ENCODE measurements around the gene SH3YL1.

SH3YL1 gene

DNA sequence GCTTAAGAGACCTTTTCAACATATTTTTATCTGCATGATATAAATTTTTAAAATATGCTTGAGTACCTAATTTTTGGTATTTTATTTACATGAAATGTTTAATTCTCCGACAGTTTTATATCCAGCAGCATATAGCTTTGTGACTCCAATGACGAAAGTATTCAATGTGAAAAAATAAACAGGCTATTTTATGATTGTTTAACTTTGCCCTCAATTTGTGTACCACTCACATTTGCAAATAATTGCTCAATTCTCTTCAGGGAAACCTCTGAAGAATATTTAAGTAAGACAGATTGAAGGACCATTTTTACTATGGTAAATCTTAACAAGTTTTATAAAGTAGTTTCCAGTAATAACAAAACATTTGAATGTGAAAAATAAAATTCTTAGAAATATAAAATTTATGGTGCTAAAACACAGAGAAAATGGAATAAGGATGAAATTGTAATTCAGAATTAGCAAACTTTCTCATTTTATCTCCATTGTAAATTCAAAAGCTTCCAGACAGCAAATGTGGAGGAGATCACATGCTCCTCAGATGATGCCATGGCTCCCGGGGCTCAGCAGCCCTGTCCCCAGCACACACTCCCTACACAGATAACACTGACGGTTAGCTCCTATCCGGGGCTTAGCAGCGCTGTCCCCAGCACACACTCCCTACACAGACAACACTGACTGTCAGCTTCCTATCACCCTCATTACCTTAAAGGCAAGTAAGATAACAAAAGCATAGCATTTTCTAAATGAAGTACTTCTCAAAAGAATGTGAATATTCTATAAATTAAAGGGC is 39.7 kb downstream of the SH3YL1 start:
- no peak for DNase-seq (ENCODE audit: low read depth in 2 of 3, low spot score in 2 of 3)

DNA sequence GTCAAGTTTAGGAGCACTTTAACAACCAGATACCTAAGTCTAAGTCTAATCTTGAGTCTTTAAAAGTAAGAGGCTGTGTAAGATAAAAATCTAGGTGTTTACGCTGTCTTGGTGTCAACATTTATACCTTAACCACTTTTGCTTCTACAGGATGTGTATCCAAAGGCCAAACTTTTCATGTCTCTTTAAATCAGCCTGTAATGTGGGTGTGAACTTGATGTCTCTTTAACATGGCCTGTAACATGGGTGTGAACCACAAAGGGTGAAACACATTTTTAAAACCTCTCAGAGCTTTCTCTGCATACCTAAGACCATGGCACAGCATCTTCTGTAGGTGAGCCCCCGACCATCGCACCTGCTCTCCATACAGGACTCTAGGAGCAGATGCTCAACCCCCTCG is 40.4 kb downstream of the SH3YL1 start:
- no peak for DNase-seq (ENCODE audit: low read depth in 2 of 3, low spot score in 2 of 3)

DNA sequence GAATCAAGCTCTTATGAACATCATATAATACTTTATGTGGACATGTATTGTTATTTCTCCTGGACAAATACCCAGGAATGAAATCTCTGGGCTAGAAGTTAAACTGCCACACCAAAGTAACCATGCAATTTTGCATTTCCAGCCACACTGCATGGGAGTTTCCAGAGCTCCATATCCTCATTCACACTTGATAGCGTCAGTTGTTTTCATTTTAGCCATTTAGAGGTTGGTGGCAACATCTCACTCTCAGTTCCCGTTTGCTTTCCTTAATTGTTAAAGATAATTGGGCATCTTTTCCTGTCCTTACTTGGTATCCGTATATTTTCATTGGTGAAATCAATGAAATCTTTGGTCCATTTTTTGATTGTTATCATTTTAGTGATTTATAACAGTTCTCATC is 47.8 kb downstream of the SH3YL1 start:
- no peak for DNase-seq (ENCODE audit: low read depth in 2 of 3, low spot score in 2 of 3)

DNA sequence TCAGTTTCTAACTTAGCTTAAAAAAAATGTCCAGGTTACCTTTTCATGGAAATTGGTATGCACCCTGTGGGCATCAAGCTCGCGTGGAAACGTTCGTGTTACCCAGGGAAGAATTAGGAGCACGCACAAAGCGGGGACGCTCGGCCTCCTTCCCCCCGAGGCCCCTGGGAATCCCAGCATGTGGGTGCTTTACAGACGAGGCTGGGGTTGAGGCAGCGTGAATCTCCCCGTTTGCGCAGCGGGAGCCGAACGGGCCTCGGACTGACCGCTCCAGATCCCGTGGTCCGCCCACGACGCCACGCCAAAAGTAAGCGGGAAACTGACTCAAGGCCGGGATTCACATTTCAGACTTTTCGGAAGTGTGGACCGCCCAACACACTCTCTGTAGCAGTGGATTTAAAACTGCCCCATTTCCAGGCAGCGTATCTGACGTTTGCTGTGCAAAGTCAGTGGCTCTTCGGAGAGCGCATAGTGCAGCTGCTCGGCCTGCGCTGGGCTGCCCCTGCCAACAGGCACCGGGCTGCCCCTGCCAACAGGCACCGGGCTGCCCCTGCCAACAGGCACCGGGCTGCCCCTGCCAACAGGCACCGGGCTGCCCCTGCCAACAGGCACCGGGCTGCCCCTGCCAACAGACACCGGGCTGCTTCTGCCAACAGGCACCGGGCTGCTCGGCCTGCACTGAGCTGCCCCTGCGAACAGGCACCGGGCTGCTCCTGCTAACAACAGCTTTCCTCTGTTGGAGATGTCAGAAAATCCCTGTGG is 49.7 kb downstream of the SH3YL1 start:
- no peak for DNase-seq (ENCODE audit: low read depth in 2 of 3, low spot score in 2 of 3)

DNA sequence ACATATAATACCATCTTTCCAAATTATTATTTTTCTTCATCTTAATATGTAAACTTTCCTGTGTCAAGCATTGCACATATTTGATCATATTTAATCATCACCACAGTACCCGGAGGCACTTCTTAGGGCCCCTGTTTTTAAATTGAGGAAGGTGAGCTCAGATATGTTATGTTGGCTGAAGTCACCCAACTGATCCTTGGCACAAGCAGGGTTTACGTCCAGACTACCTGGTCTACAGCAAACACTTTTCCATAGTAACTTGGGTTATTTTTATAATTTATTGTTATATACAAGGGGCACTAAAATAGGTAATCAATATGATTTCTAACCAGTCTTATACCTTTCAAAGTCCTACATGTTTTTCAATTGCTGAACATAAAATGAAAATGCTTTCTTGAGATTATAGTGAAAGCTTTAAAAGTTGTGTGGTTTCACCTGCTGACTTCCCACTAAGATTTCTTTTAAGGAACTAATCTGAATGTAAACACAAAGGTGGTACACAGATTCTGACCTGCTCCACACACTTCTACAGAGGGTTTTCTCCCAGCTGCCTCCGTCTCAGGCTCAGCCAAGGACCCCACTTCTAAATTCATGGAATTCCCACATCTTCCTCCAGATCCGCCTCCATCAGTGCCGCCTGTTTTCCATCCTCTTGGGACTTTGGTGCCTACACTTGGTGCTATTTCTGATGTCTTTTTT is 52.2 kb downstream of the SH3YL1 start:
- no peak for DNase-seq (ENCODE audit: low read depth in 2 of 3, low spot score in 2 of 3)

DNA sequence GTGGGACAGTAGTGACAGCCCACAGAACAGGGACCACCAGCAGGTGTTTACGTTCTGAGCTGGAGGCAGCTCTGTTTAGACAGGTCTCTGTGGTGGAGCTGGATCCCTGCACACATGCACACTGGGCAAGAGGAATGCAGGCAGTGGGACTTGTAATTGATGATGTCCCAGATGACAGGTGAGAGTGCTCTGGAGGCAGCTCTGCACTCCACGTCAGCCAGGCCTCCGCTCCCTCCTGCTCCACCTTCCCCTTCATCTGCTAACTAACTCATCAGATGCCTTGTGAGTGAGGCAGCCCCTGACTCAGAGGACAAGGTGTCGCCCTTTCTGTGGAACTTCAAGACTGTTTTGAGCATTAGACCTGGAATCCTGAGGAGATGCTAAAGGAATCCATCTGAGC is 53.2 kb downstream of the SH3YL1 start:
- no peak for DNase-seq (ENCODE audit: low read depth in 2 of 3, low spot score in 2 of 3)

DNA sequence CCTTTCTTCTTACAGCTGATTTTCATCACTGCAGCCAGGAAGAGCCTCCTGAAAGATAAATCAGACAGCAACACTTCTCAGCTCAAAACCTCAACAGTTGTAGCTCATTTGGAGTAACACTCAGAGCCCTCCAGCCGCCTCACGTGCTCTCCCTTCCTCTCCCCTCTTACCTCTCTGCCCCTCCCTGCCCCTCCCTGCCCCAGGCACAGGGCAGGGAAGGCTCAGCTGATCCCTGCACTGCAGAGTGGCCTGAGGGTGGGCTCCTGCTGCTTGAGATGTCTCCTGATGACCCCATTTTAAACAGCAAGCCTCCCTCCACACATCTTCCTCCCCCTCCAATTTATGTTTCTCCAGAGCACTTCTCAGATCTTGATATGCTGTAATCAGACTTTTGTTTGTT is 54.4 kb downstream of the SH3YL1 start:
- no peak for DNase-seq (ENCODE audit: low read depth in 2 of 3, low spot score in 2 of 3)

DNA sequence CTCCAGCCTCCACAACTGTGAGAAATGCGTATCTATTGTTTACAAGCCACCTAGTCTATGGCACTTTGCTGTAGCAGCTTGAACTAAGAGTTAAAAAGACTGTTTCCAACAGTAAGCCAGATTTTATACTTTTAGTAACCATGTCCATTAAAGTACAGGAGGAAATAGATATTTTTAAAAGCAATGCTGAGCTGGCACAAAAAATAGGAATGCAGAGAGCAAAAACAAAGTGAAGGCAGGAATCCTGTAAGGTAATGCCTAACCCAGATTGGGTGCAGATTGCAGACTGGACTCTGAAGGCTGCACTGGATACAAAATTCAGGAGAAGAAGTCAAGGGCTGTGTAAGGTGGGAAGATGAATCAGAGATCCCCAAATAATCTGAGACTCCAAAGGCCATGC is 55.5 kb downstream of the SH3YL1 start:
- DNase-seq (ENCODE audit: low read depth in 2 of 3, low spot score in 2 of 3): no peak

DNA sequence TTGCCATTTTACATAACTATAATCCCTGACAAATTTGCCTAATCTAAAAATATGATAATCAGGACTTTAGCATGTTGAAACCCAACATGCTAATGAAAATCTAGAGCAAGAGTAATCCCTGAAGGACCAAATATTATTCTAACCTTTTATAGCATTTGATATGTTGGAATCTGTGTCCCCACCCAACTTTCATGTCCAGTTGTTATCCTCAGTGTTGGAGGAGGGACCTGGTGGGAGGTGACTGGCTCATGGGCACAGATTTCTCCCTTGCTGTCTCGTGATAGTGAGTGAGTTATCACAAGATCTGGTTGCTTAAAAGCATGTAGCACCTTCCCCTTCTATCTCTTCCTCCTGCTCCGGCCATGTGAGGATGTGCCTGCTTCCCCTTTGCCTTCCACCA is 59.8 kb downstream of the SH3YL1 start:
- DNase-seq (ENCODE audit: low read depth in 2 of 3, low spot score in 2 of 3): no peak

DNA sequence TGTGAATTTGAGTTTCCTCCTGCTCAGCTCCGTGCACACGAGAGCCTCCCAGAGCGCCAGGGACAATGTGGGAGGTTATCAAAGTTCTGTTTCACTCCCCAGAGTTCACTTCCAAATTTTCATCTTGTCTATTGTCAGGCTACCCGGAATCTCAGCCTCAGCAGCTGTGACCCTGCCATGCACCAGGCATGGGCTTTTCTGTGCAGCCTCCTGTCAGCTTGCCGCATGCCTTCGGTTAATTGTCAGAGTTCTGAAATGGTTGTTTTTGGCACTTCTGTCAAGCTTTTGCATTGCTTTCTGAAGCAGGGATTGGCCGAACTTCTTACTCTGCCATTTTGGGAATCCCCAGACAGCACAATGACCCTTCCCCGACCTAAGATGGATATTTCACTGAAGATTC is 60.4 kb downstream of the SH3YL1 start:
- DNase-seq (ENCODE audit: low read depth in 2 of 3, low spot score in 2 of 3): no peak

DNA sequence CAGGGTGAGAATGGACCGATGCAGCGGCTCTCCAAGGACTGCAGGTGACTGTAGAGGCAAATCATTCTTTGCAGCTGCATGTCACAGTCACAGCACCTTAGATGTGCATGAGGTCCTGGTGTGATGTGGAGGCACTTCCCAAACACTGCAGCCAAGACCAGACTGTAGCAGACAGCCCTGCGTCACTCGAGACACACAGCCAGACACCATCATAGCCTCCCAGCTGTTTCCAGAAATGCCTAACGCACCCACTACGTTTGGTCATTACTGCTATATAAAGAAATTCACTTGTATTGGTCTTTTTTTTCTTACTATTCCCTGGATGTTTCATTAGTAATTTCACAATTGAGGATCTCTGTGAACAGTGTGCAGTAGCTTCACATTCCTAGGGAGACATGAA is 60.9 kb downstream of the SH3YL1 start:
- DNase-seq (ENCODE audit: low read depth in 2 of 3, low spot score in 2 of 3): no peak

DNA sequence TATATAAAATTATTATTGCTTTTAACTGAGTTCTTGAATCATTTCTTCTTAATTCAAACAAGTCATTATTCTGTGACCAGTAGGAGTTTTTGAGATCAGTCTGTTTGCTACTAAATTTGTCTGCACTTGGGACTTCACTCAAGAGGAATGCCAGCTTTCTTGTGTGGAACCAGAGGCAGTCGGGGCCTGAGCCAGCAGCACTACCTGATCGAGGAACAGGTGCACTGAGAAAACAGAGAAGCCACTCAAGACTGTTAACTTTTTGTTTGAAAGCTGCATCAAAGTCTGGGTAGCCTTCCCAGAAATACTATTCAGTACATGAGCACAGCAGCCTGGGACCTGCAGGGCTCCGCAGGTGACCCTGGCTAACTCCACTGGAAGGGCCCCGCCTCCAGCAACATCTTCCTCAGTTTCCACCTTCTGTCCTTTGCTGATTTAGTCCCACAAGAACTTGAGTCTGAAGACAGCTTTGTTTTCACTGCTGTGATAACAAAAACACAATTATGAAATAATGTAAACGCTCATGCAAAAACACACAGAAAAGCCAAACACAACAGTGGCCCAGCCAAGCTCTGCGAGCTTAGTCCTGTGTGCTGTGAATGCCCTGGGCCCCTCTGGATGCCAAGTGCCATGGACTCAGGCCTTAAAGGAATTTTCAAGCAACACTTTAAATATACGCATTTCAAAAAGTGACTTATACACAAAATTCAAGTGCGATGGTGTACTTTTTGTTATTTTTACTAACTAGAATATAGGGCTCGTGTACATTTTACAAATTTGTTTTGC is 62.0 kb downstream of the SH3YL1 start:
- DNase-seq (ENCODE audit: low read depth in 2 of 3, low spot score in 2 of 3): no peak

DNA sequence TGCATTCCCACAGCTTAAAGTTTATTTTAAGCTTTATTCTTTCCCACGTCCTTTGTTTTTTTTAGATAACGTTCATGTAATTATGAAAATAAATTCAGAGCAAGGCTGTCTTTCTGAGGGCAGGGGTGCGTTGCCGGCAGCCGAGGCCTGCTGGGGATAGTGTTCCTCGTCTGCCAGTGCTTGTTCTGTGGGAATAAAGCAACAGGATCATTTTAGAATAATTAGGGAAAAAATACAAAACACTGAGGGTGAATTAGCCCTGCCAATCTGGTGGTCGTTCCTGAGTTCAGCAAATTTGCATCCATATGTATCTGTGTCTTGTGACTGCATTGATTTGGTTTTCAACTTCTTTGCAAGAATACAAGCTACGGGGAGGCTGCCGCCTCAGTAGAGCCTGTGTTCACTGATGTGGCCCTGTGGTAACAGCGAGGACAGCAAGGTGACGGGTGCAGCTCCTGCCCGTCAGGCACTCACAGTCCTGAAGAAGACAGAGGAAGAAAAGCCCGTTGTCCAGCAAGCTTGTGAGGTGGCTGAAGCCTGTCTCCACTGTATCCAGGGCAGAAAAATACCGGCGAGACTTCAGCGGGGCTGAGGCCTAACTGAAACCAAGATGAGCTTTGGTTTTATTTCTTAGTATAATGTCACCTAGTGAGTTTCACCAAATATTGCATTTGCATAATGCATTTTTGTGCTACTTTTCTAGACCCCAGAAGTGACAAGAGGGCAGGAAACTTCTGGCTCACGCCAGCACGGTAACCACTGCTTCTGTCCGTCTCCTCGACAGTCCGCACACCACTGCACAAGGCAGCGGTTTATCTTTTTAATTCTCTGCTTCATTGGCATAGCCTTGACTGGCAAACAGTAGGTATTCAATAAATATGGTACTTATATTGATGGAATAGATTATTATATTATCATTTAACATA is 64.5 kb downstream of the SH3YL1 start:
- no peak for DNase-seq (ENCODE audit: low read depth in 2 of 3, low spot score in 2 of 3)

DNA sequence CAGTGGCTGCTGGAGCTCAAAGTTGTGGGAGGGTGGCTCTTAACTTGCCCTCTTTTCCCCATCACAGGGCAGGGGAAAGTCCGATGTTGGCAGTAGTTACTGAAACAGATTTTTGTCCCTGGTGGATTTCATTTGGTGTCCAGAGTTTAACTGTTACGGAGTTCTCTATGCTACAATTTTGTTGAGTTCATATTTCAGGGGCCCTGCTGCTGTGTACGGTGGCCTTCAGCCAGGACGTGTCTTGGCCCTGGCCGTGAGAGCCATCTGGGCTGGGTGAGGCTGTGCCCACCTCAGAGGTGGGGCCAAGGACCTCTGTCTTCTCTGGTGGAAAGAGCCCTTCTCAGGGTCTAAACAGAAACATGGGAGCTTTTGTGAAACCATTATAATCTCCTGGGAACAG is 67.4 kb downstream of the SH3YL1 start:
- no peak for DNase-seq (ENCODE audit: low read depth in 2 of 3, low spot score in 2 of 3)

DNA sequence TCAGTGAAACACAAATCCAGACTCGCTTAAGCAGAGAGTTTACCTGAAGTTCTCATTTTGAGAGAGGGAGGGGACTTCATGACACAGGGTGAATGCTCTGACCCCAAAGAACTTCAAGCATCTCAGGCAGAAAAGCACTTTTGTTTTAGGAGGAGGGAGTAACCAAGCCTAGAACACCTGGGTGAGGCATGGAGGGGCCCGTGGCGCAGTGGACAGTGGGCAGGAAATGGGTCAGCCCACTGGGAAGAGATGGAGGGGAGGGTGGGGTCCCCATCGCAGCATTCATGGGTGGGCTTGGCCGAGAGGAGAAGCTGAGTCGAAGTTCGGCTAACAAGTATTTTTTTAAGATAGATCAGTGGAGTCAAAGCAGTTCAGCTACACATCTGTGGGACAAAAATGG is 67.9 kb downstream of the SH3YL1 start:
- no peak for DNase-seq (ENCODE audit: low read depth in 2 of 3, low spot score in 2 of 3)

DNA sequence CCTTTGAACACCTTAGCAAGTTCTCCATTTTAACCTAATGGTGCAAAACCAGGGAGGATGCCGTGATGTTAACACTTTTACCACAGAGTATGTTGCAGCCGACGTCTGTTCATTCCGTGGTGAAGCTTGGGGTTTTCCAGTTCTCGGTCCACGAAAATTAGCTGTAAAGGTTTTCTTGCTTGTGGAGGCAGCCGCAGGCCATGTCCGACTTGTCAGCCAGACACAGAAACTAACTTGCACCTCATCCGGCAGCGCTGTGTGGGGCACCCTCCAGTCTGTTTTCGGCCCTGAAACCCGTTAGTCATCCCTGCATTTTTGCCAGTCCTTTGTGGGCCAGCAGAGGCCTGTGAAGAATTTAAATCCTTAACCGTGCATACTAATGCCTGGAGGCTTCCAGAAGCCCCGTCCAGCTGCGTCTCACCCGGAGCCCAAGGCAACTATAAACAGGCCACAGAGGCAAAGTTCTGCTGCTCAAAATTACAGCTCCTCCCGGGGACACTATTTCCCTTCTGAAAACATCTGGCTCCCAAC is 70.6 kb downstream of the SH3YL1 start:
- peak in 1 of 3 experiments; percentile 38 for DNase-seq (ENCODE audit: low read depth in 2 of 3, low spot score in 2 of 3)

DNA sequence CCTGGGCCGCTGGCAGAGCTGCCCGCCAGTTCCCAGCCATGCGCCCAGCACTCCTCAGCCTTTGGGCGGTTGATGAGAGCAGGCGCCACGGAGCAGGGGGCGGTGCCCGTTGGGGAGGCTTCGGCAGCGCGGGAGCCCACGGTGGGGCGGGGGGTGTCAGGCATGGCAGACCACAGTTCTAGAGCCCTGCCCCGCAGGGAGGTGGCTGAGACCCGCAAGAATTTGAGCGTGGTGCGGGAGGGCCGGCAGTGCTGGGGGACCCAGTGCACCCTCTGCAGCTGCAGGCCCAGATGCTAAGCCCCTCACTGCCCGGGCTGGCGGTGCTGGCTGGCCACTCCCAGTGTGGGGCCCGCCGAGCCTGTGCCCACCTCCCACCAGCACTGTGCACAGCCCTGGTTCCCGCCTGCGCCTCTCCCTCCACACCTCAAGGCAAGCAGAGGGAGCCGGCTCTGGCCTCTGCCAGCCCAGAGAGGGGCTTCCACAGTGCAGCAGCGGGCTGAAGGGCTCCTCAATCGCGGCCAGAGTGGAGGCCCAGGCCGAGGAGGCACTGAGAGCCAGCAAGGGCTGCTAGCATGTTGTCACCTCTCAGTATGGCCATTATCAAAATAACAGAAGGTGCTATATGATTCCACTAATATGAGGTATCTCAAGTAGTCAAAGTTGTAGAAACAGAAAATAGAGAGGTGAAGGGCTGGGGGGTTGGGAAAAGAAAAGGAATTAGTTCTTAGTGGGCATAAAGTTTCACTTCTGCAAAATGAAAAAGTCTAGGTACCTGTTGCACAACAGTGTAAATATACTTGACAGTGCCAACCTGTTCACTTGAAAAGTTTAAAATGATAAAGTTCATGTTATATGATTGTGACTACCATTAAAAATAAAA is 72.3 kb downstream of the SH3YL1 start:
- no peak for DNase-seq (ENCODE audit: low read depth in 2 of 3, low spot score in 2 of 3)

DNA sequence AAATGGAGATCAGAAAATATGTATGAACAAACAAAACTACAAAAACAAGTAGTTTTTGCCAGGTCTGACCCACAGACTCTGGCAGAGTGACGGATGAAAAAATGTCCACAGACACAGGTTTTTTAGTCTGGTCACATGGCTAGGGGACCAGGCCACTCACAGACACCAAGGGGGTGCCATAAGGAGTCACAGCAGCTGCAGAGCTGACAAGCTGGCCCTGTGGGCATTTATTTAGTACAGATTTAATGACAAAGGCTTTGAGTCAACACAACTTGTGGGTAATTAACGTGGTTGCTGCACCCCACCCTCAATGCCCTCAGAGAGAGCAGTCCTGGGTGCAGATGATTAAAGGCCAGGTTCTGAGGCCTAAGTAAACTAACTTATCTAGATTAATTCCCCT is 76.0 kb downstream of the SH3YL1 start:
- DNase-seq (ENCODE audit: low read depth in 2 of 3, low spot score in 2 of 3): no peak

DNA sequence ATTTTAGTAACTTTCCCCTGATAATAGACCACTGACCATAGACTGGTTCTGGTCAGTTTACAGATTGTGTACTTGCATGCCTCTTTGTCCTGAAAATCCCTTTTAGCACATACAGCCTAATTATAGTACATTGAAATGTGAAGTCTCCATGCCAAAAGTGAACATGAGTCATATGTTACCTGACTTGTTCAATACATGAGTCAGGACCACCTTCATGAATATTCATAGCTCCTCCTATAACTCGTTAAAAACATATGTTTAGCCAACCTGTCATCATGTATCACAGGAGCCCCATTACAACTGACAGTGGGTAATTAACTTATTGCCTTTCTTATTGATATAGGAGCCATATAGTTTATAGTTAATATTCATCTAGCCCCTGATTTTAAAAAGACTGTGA is 78.6 kb downstream of the SH3YL1 start:
- DNase-seq (ENCODE audit: low read depth in 2 of 3, low spot score in 2 of 3): no peak

All from activated CD8-positive, alpha-beta memory T cell treated with anti-CD3 and anti-CD28 coated beads for 48 hours (primary cell).